GM21529 (cell line): ENCODE measurements around the gene RUSC2.
"Not testable (repeated sequence)": the region's sequence is repeated elsewhere in the genome, so short reads cannot be mapped to it uniquely, and the experiment has no call there.

ENCODE experiments used
- ATAC-seq: cut with Tn5 transposase; IDR thresholded peaks from one replicate; pipeline ENCODE4 v1.9.1; 2021; ENCODE audit not compliant: unreplicated experiment

Gene RUSC2

GRCh38 chr9:35519692-35520363, 29.9 kb downstream of the RUSC2 start:
- ATAC-seq, result no peak

GRCh38 chr9:35520364-35520710, 30.4 kb downstream of the RUSC2 start:
- ATAC-seq, result no peak

DNA sequence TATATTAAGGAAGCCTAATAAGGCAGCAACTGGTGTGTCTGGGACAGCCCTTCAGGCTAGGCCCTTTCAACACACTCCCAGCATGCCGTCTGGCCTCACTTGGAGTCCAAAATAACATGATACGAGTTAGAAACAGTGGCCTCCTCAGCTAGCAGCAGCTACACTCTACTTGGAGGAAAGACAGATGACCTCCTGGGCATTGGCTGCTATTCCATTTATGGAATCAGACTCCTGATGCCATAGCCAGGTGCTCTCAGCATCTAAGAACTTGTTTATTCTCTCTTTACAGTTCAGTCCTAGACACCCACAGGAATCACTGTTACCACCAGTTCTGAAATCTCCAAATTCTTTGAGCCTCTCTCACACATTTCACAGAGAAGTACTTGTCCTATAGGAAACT, 31.8 kb downstream of the RUSC2 start:
- ATAC-seq, result no peak

GRCh38 chr9:35522187-35522586, 32.3 kb downstream of the RUSC2 start:
- no peak for ATAC-seq

GRCh38 chr9:35522700-35523099, 32.8 kb downstream of the RUSC2 start:
- no peak for ATAC-seq

DNA sequence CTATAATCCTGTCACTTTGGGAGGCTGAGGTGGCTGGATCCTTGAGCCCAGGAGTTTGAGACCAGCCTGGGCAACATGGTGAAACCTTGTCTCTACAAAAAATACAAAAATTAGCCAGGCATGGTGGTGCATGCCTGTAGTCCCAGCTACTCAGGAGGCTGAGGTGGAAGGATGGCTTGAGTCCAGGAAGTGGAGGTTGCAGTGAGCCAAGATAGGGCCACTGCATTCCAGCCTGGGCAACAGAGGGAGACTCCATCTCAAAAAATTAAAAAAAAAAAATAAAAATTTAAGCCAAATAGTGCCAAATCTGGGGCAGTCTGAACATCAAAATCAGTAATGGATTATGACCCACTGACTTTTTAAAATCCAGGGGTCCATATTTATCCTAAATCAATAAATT, 33.6 kb downstream of the RUSC2 start:
- not testable (repeated sequence) for ATAC-seq

DNA sequence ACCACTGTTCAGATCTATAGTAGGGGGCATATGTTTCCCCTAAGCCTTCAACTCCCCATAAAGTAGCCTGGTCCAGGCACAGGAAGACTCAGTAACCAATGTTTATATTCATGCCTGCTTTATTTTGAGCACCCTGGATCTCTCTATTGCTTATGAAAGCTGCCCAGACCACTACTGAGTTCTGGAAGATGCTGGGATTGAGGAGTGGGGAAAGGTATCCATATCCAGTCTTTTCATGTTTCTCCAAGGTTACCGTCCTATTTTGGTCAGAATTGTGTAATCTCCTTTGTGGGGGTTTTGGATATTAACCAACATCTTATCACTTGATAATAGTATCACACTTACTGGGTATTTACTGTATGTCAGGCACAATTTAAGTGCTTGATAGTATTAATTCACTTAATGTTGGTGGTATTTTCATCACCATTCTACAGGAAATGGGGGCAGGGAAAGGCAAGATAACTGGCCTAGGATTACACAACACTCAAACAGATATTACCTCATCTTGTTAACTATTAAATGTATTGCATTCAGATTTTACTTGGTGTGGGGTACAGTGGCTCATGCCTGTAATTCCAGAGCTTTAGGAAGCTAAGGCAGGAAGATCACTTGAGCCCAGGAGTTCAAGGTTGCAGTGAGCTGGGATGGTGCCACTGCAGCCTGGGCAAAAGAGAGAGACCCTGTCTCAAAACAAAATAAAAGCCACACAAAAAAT, 36.3 kb downstream of the RUSC2 start:
- no peak for ATAC-seq

DNA sequence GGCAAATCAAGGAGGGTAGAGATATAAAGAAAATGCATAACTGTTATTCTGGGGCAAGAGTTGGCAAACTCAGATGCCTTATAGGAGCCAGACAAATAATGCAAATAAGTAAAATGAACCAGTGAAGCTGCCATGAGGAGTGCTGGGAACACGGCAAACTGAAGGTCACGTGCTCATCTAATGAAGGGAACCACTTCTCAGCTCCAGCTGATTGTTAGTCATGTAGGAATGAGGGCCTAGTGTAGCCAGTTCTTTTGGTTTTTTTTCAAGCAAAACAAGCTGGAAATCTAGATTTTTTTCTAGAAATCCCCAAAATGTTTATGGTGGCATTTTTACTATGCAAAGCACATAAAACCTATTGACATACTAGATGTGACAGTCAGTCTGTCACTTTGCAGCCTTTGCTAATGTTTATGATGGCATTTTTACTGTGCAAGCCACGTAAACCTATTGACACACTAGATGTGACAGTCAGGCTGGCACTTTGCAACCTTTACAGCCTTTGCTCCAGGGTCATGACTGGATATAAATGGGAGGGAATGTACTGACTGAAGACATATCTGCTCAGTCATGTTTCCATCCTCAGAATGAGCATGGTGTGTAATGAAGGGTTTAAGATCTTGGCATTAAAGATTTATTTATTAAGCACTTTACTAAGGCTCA, 39.4 kb downstream of the RUSC2 start:
- no peak for ATAC-seq

- ATAC-seq, result no peak
Measured at GRCh38 chr9:35533398-35533797, 43.5 kb downstream of the RUSC2 start.

GRCh38 chr9:35534921-35535320, 45.0 kb downstream of the RUSC2 start:
- ATAC-seq, result not testable (repeated sequence)

DNA sequence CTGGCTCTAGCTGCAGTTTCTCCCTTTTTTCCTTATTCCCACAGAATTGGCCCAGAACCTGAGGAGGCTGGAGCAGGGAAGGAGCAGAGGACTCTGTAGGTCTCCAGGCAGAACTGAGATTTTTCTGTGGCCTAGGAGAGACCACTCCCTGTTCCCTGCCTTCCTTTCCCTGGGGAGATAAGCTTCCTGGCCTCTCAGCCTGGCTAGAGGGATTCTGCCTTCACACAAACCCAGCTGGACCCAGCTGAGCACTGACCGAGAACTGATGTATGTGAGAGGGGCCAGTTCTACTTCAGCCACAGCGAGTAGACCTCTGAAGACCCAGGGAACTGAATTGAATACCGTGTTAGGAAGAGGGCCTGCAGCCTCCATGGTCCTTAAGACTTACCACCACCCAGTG, 48.0 kb downstream of the RUSC2 start:
- no peak for ATAC-seq

- no peak for ATAC-seq
Measured at GRCh38 chr9:35538361-35539234, 48.7 kb downstream of the RUSC2 start.
